PC-3 (cell line): ENCODE results near the gene ZRANB1. TPM values are rescaled to one million over a fixed set of nuclear protein-coding genes. Genes with fewer than 3 reads are reported as not detected.

Experiments
- ATAC-seq: fragments of 200-7000 bp; cut with Tn5 transposase; 2 replicates; pipeline ENCODE4 v1.9.1; 2020; ENCODE audit warnings: mild to moderate bottlenecking, moderate library complexity
- BruUV-seq: library from RNA; stranded (reverse); fragments of 400-500 nt; replicated peaks from 2 replicates; lab custom pipeline; 2021; lab: Mats Ljungman, UMichigan
- CTCF ChIA-PET: fragments of 300-600 bp; sonication (Branson Sonifier 250); formaldehyde crosslinking; loops from one replicate; lab custom pipeline; 2022; ENCODE audit warnings: antibody characterized with exemption; lab: Charles Lee
- POLR2A ChIA-PET: fragments of 300-600 bp; sonication (Branson Sonifier 250); formaldehyde crosslinking; loops from one replicate; lab custom pipeline; 2022; ENCODE audit warnings: antibody characterized with exemption; ENCODE audit not compliant: unreplicated experiment; lab: Charles Lee
- DNase-seq: peaks from one replicate; pipeline ENCODE4 v3.0.0-alpha.2; 2015
- H2AFZ ChIP-seq: fragments of 300-600 bp; sonication (generic); 2 replicates; pipeline ENCODE4 v1.6.0; 2016; ENCODE audit warnings: antibody characterized with exemption, low read length
- H3F3A ChIP-seq: fragments of 300-600 bp; sonication (generic); one replicate; pipeline ENCODE4 v1.6.0; 2017; ENCODE audit warnings: antibody characterized with exemption, low read length, control low read depth, mild to moderate bottlenecking; ENCODE audit not compliant: unreplicated experiment
- H3K27ac ChIP-seq: fragments of 300-600 bp; sonication (generic); 2 replicates; pipeline ENCODE4 v1.5.1; 2016; ENCODE audit warnings: mild to moderate bottlenecking, low read length
- H3K27me3 ChIP-seq: fragments of 300-600 bp; sonication (generic); 2 replicates; pipeline ENCODE4 v1.6.1; 2016; ENCODE audit warnings: low read length, mixed read lengths
- H3K36me3 ChIP-seq: fragments of 300-600 bp; sonication (generic); 2 replicates; pipeline ENCODE4 v1.6.1; 2016; ENCODE audit warnings: low read depth, mixed run types, low read length, mixed read lengths
- H3K4me1 ChIP-seq: fragments of 300-600 bp; sonication (generic); 2 replicates; pipeline ENCODE4 v1.5.1; 2016; ENCODE audit warnings: low read length; ENCODE audit not compliant: insufficient read depth
- H3K4me2 ChIP-seq: fragments of 300-600 bp; sonication (generic); 2 replicates; pipeline ENCODE4 v1.6.0; 2016; ENCODE audit warnings: low read length
- H3K4me3 ChIP-seq: fragments of 300-600 bp; sonication (generic); 2 replicates; pipeline ENCODE4 v1.5.1; 2016; ENCODE audit warnings: mild to moderate bottlenecking, low read length, mixed read lengths
- H3K79me2 ChIP-seq: fragments of 300-600 bp; sonication (generic); 2 replicates; pipeline ENCODE4 v1.6.1; 2017; ENCODE audit warnings: low read length, mixed read lengths
- H3K9ac ChIP-seq: fragments of 300-600 bp; sonication (generic); 2 replicates; pipeline ENCODE4 v1.6.0; 2016; ENCODE audit warnings: mild to moderate bottlenecking, low read length
- H3K9me2 ChIP-seq: fragments of 300-600 bp; sonication (generic); replicated peaks from 2 replicates; pipeline ENCODE4 v1.6.1; 2016; ENCODE audit warnings: mixed run types, low read length, mixed read lengths
- H3K9me3 ChIP-seq: fragments of 300-600 bp; sonication (generic); 2 replicates; pipeline ENCODE4 v1.6.1; 2016; ENCODE audit warnings: low read length, mixed read lengths
- H4K20me1 ChIP-seq: fragments of 300-600 bp; sonication (generic); 2 replicates; pipeline ENCODE4 v1.6.1; 2016; ENCODE audit warnings: low read length, mixed read lengths
- EZH2 ChIP-seq: fragments of 300-600 bp; sonication (generic); IDR thresholded peaks from one replicate; pipeline ENCODE4 v1.6.1; 2017; ENCODE audit warnings: antibody characterized with exemption, mild to moderate bottlenecking, low read length; ENCODE audit not compliant: unreplicated experiment
- EZH2phosphoT487 ChIP-seq: fragments of 300-600 bp; sonication (generic); IDR thresholded peaks from 2 replicates; pipeline ENCODE4 v1.6.1; 2018; ENCODE audit warnings: mild to moderate bottlenecking, antibody characterized with exemption, low read length, borderline replicate concordance
- intact Hi-C: fragments of 100-400 bp; cut with micrococcal nuclease; formaldehyde crosslinking; loops from 2 replicates; pipeline ENCODE4 v1.9.0; 2023
- total RNA-seq: library from RNA; depleted of rRNA; stranded (reverse); fragments of >200 nt; gene quantifications from 2 replicates; pipeline ENCODE4 v1.2.3, GENCODE V29; 2014
- TF ChIP-seq, protein P1 (sequence below): fragments of 300-600 bp; sonication (generic); conservative IDR thresholded peaks from 2 replicates; pipeline ENCODE4 v1.5.1; 2017; ENCODE audit warnings: antibody characterized with exemption, low read depth, mild to moderate bottlenecking, low read length

The ZRANB1 gene
- total RNA-seq, 1 experiment from 2014 or later: 12.8 TPM

DNA sequence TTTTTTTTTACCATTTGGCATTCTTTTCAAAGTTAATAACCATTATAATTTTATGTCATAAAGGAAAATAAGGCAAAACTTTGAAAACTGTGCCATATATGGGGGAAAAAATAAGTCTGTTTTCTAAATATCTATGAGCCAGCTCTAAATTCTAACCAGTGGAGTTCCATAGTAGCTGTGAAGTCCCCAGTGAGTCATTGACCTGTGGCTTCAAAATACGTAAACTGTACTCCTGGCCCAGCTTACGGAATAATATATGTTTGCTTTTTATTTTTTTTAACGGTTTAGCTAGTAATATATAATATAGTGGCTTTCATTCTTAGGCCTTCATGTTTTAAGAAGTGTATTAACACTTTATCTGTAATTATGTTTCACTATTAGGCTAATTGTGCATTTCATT lies 20.5 kb downstream of the ZRANB1 start:
- Histone ChIP-seq H3K27ac (no peak overlapping the region), H3K9me2 (no peaks in the 10 kb centered on the region), H3K79me2 (peaks cover 72% of the 10 kb centered on the region), H3F3A (no peaks in the 10 kb centered on the region), H3K9me3 (no peaks in the 10 kb centered on the region), H3K4me1 (no peaks in the 10 kb centered on the region), H4K20me1 (peaks cover 4% of the 10 kb centered on the region; the same call in 1 of the 2 replicates), H3K4me2 (no peak overlapping the region), H2AFZ (no peak overlapping the region), H3K9ac (no peak overlapping the region), H3K36me3 (no peaks in the 10 kb centered on the region; the same call in 1 of the 2 replicates), H3K4me3 (no peak overlapping the region), H3K27me3 (no peaks in the 10 kb centered on the region)
- intact Hi-C loops: no loop called here
- DNase-seq (peak; percentile 6), ATAC-seq (peak; percentile 24; the same call in 1 of the 2 replicates)
- no TSS peak for BruUV-seq
- CTCF ChIA-PET: interaction anchor here (0.7 kb wide), 1 partner anchor 7 kb away, joined by 9 read pairs; no protein-coding TSS in a partner anchor
- POLR2A ChIA-PET: no interaction called here
- TF ChIP-seq EZH2 (no peak), EZH2phosphoT487 (no peak)
- TF ChIP-seq, protein P1, sequence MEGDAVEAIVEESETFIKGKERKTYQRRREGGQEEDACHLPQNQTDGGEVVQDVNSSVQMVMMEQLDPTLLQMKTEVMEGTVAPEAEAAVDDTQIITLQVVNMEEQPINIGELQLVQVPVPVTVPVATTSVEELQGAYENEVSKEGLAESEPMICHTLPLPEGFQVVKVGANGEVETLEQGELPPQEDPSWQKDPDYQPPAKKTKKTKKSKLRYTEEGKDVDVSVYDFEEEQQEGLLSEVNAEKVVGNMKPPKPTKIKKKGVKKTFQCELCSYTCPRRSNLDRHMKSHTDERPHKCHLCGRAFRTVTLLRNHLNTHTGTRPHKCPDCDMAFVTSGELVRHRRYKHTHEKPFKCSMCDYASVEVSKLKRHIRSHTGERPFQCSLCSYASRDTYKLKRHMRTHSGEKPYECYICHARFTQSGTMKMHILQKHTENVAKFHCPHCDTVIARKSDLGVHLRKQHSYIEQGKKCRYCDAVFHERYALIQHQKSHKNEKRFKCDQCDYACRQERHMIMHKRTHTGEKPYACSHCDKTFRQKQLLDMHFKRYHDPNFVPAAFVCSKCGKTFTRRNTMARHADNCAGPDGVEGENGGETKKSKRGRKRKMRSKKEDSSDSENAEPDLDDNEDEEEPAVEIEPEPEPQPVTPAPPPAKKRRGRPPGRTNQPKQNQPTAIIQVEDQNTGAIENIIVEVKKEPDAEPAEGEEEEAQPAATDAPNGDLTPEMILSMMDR: no peak

DNA sequence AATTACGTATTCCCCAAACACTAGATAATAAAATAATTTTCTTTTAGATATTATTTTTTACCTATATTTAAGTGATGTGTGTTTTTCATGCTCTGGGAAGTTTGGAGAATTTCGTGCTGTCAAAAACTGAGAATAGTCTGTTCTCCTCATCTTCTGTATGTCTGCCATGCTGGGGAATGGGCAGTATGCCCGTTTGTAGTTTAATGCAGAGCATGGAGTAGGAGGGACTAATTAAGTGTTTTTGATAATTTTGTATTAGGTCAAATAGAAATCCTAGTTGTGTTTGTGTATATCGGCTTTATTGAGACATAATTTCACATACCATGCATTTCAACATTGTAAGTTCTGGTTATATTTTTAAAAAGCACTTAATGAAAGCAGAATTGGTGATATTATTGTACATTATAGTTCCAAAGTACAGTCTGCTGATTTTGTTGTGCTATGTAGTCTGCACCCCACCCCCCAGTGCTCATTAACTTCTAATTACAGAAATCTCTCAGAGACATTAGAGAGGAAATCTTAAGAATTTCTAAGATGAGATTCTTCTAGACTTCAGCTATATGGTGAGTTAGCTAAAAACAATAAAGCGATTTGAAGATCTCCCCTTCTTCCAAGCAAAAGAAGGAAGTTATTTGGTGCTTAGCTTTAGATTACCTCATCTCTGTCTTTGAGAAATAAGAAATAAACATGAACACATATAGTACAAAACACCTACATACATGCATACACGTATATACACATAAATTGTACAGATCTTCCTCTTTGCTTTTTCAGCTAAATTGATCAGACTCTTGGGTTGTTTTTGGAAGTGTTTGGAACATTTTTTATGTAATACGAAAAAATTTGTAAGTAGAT lies 22.2 kb downstream of the ZRANB1 start:
- Histone ChIP-seq H3K9me3 (no peaks in the 10 kb centered on the region), H3K4me1 (no peaks in the 10 kb centered on the region), H3K27ac (no peak overlapping the region), H2AFZ (no peak overlapping the region), H4K20me1 (no peaks in the 10 kb centered on the region; the same call in 1 of the 2 replicates), H3K9me2 (no peaks in the 10 kb centered on the region), H3F3A (no peaks in the 10 kb centered on the region), H3K4me2 (no peak overlapping the region), H3K27me3 (no peaks in the 10 kb centered on the region), H3K79me2 (peaks cover 58% of the 10 kb centered on the region), H3K4me3 (no peak overlapping the region), H3K9ac (no peak overlapping the region), H3K36me3 (no peaks in the 10 kb centered on the region; the same call in 1 of the 2 replicates)
- BruUV-seq: no TSS peak
- intact Hi-C loops: no loop called here
- TF ChIP-seq EZH2phosphoT487 (no peak), EZH2 (no peak)
- TF ChIP-seq, protein P1: no peak
- ChIA-PET POLR2A (interaction anchor here (0.7 kb wide), 1 partner anchor 22 kb away, joined by 3 read pairs; the partner anchor contains the start of gene ZRANB1), CTCF (no interaction called here)
- no peak for DNase-seq
- no peak for ATAC-seq
